ENCODE results near the gene RPS6KA4.

Gene RPS6KA4

DNA sequence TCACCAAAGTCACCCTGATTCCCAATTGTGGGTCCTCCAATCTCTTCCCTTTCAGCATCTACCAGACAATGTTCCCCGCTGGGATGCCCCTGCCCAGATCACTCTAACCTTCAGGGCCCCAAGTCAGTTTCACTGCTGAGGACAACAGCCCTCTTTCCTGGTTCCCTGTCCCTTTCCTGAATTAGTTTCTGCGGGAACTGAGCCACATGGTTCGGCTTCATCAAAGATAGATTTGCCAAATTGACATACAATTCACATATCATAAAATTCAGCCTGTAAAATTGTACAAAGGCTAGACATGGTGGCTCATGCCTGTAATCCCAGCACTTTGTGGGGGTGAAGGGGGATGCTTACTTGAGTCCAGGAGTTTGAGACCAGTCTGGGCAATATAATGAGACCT lies 31.0 kb upstream of the RPS6KA4 start:
- DNase-seq, result no peak

DNA sequence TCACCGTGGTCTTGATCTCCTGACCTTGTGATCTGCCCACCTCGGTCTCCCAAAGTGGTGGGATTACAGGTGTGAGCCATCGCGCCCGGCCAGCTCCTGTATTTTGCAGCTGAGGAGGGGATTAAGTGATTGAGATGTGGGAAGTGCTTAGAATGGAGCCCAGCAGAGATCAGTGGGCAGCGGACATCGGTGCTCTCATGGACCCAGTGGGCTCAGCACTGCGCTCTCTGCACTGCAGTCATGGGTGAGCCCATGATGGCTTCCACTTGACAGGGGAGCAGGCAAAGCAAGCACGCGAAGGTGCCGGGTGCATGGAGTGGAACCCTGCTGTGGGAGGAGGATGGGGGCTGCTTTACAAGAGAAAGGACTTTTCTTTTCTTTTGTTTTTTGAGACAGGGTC lies 28.1 kb upstream of the RPS6KA4 start:
- no peak for DNase-seq

DNA sequence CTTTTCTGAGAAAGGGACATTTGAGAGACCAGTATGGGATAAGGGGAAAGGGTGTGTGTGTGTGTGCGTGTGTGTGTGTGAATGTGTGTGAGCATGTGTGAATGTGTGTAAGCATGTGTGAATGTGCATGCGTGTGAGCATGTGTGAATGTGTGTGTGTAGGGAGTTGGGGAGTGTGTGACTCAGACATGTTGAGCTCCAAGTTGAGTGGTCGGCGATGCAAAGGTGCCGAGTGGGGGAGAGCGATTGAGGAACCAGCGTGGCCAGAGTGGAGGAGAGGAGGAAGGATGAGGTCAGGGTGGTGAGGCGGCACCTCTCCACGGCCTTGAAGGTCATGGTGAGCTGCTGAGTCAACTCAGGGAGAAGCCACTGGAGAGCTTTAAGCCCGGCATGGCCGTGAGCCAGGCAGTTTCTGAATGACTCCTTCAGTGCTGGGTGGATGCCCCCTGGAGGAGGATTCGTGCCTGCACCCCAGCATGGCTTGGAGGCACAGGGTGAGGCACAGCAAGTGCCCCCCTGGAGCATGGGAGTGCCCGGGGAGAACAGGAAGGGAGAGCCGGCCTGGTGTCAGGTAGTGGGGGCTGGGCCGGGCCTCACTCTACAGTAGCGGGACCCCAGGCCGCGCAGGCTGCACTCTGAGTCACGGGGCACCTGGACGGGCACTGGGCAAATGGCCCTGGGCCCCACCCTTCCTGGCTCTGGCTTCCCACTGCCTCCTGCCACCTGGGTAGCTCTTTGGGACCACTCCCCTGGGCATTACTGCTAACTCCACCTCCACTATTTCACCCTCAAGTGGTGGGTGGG lies 27.2 kb upstream of the RPS6KA4 start:
- peak; percentile 73 for DNase-seq

DNA sequence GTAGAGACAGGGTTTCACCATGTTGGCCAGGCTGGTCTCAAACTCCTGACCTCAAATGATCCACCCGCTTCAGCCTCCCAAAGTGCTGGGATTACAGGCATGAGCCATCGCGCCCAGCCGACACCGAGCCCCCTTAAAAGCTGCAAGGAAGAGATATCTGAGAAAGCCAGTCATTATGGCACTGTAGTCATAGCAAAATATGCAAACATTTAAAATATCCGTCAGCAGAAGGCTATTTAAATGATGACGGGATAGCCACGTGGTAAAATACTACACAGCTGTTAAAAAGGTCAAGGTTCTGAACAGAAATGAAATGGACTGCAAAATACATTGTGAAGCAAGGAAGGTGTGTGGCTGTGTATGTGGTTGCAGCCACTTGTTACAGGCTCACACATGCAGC lies 25.4 kb upstream of the RPS6KA4 start:
- DNase-seq, result no peak

DNA sequence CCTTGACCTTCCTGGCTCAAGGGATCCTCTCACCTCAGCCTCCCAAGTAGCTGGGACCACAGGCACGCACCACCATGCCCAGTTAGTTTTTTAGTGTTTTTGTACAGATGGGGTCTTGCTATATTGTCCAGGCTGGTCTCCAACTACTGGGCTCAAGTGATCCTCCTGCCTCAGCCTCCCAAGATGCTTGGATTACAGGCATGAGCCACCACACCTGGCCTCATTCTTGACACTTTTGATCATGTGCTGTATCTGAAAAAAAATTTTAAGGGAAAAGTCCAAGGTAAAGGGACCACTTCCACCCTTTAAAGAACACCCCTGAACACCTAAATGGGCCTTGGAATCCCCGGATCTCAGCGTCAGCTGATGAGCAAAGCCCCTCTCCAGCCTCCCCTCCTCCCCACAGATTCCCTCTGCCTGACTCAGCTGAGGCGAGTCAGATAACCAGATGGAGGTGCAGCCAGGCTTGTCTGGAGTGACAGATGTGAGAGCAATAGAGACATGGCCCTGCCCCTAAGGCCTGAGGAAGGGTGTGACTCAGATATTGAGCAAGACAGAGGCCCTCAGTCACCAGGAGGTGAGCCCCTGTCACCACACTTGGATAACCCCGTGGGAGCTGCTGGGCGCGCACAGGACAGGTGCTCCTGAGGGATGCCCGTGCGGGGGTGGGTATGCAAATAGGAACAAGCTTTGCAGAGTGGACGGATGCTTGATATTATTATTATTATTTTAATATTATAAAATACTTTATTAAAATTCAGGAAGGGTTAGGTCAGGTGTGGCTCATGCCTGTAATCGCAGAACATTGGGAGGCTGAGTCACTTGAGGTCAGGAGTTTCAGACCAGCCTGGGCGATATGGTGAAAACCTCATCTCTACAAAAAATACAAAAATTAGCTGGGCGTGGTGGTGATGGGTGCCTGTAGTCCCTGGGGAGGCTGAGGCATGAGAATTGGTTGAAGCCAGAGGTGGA lies 23.9 kb upstream of the RPS6KA4 start:
- DNase-seq, result peak; percentile 97

DNA sequence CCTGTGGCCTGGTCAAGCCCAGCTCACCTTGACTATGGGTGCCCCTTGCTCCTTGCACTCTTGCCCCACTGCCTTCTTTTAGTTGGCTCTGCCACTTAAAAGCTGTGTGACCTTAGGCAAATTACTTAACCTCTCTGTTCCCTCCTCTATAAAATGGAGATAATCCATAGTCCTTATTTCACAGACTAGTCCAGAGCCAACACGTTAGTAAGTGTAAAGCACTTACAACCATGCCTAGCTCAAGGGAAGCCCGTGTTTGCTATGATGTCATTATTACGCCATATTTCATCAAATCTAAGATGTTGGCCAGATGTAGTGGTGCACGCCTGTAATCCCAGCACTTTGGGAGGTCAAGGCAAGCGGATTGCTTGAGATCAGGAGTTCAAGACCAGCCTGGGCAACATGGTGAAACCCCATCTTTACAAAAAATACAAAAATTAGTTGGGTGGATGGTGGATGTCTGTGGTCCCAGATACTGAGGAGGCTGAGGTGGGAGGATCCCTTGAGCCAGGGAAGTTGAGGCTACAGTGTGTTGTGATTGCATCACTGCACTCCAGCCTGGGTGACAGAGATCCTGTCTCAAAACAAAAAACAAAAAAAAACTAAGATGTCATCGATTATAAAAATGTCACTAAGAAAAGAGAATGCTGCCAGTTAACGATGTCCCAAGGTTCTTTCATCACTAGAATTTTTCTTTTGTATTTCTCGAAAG lies 21.3 kb upstream of the RPS6KA4 start:
- DNase-seq, result no peak

DNA sequence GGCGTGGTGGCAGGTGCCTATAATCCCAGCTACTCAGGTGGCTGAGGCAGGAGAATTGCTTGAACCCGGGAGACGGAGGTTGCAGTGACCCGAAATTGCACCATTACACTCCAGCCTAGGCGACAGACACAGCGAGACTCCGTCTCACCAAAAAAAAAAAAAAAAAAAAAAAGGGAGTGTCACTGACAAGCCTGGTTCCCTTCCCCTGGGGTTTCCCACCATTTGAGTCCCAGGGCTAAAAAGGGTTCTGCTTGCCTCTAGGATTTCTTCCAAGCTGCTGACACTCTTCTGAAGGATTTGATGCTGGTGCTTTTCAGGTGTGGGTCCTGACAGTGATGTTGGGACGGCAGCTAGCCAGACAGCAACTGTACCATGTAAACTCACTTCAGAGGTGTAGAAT lies 20.2 kb upstream of the RPS6KA4 start:
- no peak for DNase-seq

DNA sequence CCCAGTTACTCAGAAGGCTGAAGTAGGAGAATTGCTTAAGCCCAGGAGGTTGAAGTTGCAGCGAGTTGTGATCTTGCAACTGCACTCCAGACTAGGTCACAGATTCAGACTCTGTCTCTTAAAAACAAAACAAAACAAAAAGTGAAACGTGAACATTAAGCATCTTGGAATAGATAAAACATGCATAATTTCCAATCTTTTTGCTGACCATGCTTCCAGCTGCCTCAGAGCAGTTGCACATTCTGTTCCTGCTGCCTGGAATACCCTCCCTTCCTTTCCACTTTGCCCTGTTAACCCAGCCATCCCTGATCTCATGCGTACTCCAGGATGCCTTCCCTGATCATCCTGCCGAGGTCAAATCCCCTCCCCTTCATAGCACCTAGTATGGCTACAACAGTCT lies 19.7 kb upstream of the RPS6KA4 start:
- no peak for DNase-seq

DNA sequence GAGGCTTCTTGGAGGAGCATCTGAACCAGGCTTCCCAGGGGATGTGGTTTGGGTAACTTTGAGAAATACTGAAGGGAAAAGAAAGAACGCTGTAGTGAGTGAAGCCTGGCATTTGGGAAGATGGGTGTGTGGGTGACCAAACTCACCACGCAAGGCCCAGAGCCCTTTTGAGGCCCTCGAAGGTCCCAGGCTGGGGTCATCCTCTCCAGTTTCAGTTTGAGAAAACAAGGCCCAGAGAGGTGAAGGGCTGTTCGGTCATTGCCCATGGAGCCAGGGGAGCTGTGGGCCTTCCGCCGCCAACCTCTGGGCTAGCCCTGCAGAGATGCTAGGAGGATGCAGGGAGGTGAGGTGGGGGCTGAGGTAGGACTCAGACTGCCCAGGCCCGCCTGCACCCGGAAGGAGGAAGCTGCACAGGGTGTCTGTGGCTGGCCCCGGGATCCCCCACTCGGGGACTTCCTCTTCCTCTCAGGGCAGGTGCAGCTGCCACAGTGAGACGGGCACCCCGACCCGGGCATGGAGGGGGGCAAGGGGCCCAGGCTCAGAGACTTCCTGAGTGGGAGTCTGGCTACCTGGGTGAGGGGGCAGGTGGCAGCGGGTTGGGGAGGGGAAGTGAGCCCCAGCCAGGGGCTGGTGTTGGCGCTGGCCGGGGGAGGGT lies 19.1 kb upstream of the RPS6KA4 start, which contains the start of gene CCDC88B:
Gene CCDC88B (plus strand): TSS at position 451 of the 655 bp plus-strand sequence. CDS start 63 bp downstream, at position 514.
- no peak for DNase-seq

DNA sequence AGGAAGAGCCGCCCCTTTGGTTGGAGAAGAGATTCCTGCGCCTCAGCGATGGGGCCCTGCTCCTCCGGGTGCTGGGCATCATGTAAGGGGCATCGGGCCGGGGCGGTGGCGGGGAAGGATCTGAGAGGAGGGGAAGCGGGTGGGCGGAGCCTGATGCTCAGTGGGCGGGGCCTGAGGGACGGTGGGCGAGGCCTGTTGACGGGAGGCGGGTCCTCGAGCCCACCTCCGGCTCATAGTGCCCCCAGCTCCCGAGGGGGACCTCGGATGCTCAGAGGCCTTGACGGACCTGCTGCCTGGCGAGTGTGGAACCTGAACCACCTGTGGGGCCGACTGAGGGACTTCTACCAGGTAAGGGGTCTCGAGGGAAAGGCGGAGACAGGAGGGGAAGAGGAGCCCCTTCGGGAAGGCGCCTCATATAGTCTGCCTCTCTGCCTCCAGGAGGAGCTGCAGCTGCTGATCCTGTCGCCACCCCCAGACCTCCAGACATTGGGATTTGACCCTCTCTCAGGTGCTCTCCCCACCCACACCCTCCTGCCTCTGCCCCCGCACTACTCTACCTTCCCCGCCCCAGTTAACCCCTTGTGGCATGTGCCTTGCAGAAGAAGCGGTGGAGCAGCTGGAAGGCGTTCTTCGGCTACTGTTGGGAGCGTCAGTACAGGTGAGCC lies 18.2 kb upstream of the RPS6KA4 start:
- DNase-seq, result no peak

DNA sequence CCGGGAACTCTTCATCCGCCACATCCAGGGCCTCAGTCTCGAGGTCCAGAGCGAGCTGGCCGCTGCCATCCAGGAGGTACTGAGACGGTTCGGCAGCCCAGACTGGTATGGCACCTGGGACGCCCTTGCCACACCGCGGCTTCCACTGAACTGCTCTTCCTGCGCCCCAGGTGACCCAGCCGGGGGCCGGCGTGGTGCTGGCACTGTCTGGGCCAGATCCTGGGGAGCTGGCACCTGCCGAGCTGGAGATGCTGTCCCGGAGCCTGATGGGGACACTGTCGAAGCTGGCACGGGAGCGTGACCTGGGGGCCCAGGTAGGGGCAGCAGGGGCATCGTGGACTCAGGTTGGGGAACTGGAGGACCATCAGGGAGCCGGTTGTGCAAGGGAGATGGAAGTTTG lies 17.5 kb upstream of the RPS6KA4 start:
- no peak for DNase-seq

DNA sequence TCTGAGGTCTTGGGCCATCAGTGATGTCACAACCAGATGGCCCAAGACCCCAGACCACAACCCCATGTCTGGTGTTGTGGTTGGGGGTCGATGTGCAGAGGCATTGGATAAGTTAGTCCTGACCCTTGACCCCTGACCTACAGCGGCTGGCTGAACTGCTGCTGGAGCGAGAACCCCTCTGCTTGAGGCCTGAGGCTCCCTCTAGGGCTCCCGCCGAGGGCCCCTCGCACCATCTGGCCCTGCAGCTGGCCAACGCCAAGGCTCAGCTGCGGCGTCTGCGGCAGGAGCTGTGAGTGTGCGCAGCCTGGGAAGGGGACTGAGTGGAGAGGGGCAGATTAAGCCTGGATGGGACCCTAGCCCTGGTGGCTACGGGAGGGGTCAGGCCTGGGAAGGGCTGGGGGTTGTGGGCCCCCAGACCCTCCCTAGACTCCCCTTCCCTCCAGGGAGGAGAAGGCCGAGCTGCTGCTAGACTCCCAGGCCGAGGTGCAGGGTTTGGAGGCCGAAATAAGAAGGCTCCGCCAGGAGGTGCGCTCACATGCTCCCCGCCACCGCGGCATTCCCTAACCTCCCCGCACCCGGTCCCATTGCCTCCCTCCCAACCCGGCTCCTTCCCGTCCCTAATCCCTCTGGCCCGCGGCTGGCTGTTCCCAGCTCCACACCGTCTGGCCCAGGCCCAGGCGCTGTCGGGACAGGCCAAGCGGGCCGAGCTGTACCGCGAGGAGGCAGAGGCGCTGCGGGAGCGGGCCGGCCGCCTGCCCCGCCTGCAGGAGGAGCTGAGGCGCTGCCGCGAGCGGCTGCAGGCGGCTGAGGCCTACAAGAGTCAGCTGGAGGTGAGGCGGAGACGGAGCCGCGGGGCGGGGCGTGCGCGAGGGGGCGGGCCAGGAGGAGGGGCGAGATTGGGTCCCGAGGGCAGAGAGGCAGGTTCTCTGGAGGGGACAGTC lies 16.8 kb upstream of the RPS6KA4 start:
- peak; percentile 94 for DNase-seq

DNA sequence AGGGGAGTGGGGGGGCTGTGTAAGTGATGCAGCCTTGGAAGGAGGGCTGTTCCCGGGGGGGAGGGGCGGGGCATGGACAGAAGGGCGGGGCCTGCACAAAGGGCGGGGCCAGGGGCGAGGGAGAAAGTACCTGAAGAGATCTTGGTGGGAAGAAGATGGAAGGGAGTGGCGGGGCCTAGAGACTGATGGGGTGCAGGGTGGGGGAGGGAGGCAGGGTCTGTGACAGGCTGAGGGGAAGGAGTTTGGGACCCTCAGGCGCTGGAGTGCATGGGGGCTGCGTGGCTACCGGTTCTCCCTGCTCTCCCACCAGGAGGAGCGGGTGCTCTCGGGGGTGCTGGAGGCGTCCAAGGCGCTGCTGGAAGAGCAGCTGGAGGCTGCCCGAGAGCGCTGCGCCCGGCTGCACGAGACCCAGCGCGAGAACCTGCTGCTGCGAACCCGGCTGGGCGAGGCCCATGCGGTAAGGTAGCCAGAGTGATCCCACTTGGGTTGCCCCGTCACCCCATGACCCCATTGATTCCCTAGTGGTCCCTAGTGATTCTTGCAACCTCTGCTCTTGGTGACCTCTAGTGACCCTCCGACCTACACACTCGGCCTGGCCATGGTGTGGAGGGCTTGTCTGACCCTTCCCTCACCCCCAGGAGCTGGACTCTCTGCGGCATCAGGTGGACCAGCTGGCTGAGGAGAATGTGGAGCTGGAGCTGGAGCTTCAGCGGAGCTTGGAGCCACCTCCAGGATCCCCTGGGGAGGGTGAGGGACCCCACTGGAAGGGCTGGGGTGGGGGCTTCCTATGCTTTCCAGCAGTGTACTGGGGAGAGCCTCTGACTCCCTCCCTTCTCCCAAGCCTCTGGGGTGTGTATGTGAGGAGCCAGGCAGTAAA lies 15.9 kb upstream of the RPS6KA4 start:
- DNase-seq, result no peak

DNA sequence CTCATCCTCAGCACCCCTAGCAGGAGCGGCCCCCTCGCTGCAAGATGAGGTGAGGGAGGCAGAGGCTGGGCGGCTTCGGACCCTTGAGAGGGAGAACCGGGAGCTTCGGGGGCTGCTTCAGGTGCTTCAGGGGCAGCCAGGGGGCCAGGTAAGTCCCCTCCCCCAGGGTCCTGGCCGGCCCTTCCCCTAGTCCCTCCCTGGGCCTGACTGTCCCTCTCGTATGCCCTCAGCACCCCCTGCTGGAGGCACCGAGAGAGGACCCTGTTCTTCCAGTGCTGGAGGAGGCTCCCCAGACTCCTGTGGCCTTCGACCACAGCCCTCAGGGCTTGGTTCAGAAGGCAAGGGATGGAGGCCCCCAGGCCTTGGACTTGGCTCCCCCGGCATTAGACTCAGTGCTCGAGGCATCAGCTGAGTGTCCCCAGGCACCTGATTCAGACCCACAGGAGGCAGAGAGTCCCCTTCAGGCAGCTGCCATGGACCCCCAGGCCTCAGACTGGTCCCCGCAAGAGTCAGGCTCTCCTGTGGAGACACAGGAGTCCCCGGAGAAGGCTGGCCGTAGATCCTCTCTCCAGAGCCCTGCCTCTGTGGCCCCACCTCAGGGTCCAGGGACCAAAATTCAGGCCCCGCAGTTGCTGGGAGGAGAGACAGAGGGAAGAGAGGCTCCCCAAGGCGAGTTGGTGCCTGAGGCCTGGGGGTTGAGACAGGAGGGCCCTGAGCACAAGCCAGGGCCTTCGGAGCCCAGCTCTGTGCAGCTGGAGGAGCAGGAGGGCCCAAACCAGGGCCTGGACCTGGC lies 15.0 kb upstream of the RPS6KA4 start:
- peak; percentile 68 for DNase-seq

DNA sequence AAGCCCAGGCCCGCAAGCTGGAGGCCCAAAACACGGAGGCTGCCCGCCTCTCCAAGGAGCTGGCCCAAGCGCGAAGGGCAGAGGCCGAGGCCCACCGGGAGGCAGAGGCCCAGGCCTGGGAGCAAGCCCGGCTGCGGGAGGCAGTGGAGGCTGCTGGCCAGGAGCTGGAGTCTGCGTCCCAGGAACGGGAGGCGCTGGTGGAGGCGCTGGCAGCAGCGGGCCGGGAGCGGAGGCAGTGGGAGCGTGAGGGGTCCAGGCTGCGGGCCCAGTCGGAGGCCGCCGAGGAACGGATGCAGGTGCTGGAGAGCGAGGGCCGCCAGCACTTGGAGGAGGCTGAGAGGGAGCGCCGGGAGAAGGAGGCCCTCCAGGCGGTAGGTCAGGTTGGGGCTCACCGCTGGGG lies 14.2 kb upstream of the RPS6KA4 start:
- no peak for DNase-seq

DNA sequence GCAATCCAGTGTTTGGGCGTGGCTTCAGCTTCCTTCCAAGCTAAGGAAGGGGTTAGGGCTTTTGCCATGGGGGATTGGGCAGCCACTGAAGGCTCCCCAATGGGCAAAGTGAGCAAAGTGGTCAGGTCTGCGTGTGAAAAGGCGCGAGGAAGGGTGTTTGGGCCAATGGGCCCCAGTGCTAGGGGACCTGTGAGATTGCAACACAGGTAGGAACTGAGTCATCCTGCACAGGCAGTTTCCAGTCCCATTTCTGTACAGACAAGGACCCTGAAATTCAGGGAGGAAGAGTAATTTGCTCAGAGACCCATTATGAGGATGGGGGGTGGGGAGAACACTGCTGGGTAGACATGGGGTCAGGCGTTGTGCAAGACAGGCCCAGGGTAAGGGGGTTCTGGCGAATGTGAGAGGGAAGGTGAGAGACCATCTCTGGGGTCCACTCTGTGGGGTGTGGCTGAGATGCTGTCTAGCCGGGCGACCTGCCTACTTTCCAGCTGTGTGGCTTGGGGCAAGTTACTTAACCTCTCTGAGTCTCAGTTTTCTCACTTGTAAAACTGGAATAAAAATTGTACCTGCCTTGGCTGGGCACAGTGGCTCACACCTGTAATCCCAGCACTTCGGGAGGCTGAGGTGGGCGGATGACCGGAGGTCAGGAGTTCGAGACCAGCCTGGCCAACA lies 11.6 kb upstream of the RPS6KA4 start:
- DNase-seq, result no peak

DNA sequence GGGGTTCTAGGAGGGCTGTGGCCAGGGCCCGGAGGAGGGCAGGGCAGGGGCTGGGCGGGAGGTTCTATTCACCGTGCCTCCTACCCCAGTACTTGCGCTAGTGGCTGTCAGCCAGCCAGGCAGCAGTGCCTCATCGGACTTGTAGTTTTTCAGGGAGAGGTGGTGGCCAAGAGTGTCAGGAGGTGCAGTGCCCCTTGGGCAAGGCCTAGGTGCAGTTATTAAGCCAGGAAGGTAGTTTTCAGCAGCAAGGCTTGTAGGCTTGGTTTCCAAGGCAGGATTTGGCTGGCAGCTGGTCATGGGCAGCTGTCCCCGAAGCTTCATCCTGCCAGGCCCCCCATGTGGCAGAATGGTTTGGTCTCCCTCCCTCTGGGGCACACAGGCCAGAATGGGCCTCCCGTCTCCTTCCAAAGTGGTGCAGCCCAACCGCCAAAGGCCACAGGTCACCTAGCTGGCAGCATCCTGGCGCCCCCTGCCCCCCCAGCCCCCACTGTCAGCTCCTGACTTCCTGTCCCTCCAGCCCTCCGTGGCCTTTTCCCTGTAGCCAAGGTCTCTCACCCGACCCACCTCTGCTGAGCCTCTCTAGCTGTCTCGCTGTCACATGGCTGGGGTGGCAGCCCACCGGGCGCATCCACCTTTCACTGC lies 10.5 kb upstream of the RPS6KA4 start:
- peak; percentile 54 for DNase-seq

DNA sequence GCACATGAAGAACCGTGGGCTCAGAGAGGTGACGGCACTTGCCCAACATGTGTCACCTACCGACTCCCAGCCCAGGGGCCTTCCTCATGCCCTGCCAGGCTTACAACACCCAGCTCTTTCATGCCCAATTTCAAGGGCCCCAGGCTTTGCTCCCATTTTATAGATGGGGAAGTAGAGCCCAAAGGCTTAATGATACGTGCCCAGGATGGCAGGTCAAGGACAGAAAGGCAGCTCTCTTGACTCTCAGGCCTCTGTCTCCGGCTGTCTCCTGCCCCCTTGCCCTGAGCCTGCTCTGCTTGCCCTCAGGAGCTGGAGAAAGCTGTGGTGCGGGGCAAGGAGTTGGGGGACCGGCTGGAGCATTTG lies 10.0 kb upstream of the RPS6KA4 start:
- no peak for DNase-seq
